Measurements from ENCODE around the gene CDIPT.
A peak's percentile ranks its signal among the peaks of the same experiment; 100 is the strongest.

CDIPT gene

GRCh38 chr16:29824589-29825144 is 38.4 kb downstream of the CDIPT start:
- no peak for DNase-seq

GRCh38 chr16:29821643-29822115 is 41.3 kb downstream of the CDIPT start:
- DNase-seq = no peak

- no peak for DNase-seq
These were observed 42.0 kb downstream of the CDIPT start for GRCh38 chr16:29820730-29821642.

- peak; percentile 18 for DNase-seq
These were observed 42.7 kb downstream of the CDIPT start, which contains the start of gene MVP for GRCh38 chr16:29820271-29820701. TSS of gene MVP (plus strand) at chr16:29820462. CDS start at chr16:29830550, 10,088 bp downstream.

- no peak for DNase-seq
These were observed 43.5 kb downstream of the CDIPT start for GRCh38 chr16:29819506-29819905.

- DNase-seq = no peak
These were observed 44.9 kb downstream of the CDIPT start for GRCh38 chr16:29818082-29818481.

- DNase-seq = peak; percentile 28
These were observed 46.2 kb downstream of the CDIPT start for GRCh38 chr16:29816694-29817441.

GRCh38 chr16:29815793-29816693 is 47.0 kb downstream of the CDIPT start, which contains the start of gene PAGR1:
TSS of gene PAGR1 (plus strand) at chr16:29816152. CDS start at chr16:29816526, 374 bp downstream.
- peak; percentile 96 for DNase-seq

GRCh38 chr16:29815032-29815721 is 47.8 kb downstream of the CDIPT start:
- peak; percentile 66 for DNase-seq

- no peak for DNase-seq
These were observed 48.4 kb downstream of the CDIPT start for GRCh38 chr16:29814592-29814991.

GRCh38 chr16:29813644-29814562 is 49.1 kb downstream of the CDIPT start:
- DNase-seq = no peak

GRCh38 chr16:29812754-29813643 is 50.0 kb downstream of the CDIPT start:
- no peak for DNase-seq

GRCh38 chr16:29811896-29812665 is 50.9 kb downstream of the CDIPT start, which contains the start of gene PRRT2:
TSS of gene PRRT2 (plus strand) at chr16:29812193. CDS start at chr16:29813055, 862 bp downstream.
- DNase-seq = peak; percentile 36

- DNase-seq = peak; percentile 46
These were observed 51.7 kb downstream of the CDIPT start for GRCh38 chr16:29811170-29811895.

- DNase-seq = no peak
These were observed 52.3 kb downstream of the CDIPT start for GRCh38 chr16:29810699-29811169.

GRCh38 chr16:29809850-29810698 is 53.0 kb downstream of the CDIPT start:
- DNase-seq = peak; percentile 34
